ENCODE results near the gene MYO3B. TPM values are rescaled to one million over a fixed set of nuclear protein-coding genes. Genes with fewer than 3 reads are reported as not detected.

The MYO3B gene
- polyA plus RNA-seq, 1 experiment: 0.10 TPM

DNA sequence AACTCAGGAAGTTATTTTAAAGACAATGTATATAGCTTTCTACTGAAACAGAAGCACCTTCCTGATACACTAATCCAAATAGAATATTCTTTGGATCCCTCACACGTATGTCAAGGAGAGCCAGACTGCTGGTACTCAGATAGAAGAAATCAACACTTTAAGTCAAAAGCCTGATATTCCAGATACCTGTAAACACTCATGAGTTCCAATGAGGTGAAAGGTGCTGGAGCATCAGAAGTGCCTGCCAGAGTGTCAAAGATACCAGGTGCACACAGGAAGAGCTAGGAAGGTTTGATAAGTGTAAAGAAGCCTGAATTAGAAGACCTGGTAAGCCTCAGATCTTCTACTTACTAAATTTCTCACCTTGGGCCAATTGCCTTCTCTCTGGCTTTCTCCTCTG is 310.9 kb downstream of the MYO3B start:
- Histone ChIP-seq H3K4me3 (ENCODE audit: low read depth, low read length) (no peak overlapping the region), H3K27me3 (ENCODE audit: control insufficient read depth, insufficient read depth, low read length) (no peaks in the 10 kb centered on the region), H3K27ac (ENCODE audit: low read depth, low read length) (no peak overlapping the region), H3K9me3 (ENCODE audit: control insufficient read depth, insufficient read depth, low read length) (no peaks in the 10 kb centered on the region)
- no peak for TF ChIP-seq CTCF (IDR thresholded peaks at IDR 0.05; ENCODE audit: low read depth, low read length)
- no peak for DNase-seq (ENCODE audit: low read depth, low spot score)
- ChIA-PET POLR2A (no interaction called here), CTCF (no interaction called here)

DNA sequence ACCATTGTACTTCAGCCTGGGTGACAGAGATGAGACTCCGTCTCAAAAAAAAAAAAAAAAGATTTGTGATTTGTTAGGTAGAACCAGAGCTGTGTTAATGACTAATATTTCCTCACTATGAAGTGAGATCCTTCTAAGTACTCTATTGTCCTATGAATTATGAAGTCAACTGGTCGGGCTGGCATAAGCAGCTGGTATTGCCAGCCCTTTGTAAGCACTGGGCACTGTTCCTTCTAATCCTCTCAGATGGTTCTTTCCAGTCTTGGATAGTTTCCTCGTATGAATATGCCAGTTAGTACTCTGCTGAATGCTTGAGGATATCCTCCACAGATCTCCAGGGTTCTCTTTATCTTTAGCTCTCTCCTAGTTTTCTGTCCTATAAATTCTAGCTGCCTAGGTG is 314.1 kb downstream of the MYO3B start:
- Histone ChIP-seq H3K27me3 (ENCODE audit: control insufficient read depth, insufficient read depth, low read length) (no peaks in the 10 kb centered on the region), H3K27ac (ENCODE audit: low read depth, low read length) (no peak overlapping the region), H3K4me3 (ENCODE audit: low read depth, low read length) (no peak overlapping the region), H3K9me3 (ENCODE audit: control insufficient read depth, insufficient read depth, low read length) (no peaks in the 10 kb centered on the region)
- ChIA-PET POLR2A (no interaction called here), CTCF (interaction anchor here (0.9 kb wide), 1 partner anchor 321 kb away, joined by 3 read pairs; no protein-coding TSS in a partner anchor)
- TF ChIP-seq CTCF (IDR thresholded peaks at IDR 0.05; ENCODE audit: low read depth, low read length): no peak
- DNase-seq (ENCODE audit: low read depth, low spot score): no peak

DNA sequence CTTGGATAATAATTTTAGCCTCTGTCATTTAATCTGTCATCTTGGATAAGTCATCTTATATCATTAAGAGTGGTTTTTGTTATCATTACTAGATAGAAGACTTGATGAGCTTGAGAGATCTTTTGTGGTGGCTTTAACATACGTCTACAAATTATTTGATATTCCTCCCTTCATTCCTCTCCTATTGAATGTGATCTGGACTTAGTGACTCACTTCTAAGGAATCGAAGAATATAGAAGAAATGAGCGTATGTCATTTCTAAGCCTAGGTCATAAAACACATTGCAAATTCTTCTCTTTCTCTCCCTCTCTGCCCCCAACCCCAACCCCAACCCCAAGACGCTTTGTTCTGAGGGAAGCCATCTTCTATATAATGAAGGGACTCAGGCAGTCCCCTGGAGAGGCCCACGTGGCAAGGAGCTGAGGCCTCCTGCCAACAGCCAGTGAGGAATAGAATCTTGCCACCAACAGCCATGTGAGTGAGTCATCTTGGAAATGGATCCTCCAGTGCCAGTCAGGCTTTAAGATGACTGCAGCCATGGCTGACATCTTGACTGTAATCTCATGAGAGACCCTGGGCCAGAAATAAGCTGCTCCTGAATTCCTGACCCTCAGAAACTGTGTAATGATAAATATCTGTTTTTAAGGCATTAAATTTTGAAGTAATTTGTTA is 315.6 kb downstream of the MYO3B start:
- CTCF ChIA-PET: interaction anchor here (1.8 kb wide), 1 partner anchor 84 kb away, joined by 4 read pairs; no protein-coding TSS in a partner anchor
- Histone ChIP-seq H3K27me3 (ENCODE audit: control insufficient read depth, insufficient read depth, low read length) (no peaks in the 10 kb centered on the region), H3K27ac (ENCODE audit: low read depth, low read length) (no peak overlapping the region), H3K9me3 (ENCODE audit: control insufficient read depth, insufficient read depth, low read length) (no peaks in the 10 kb centered on the region), H3K4me3 (ENCODE audit: low read depth, low read length) (no peak overlapping the region)
- no peak for DNase-seq (ENCODE audit: low read depth, low spot score)
- no peak for TF ChIP-seq CTCF (IDR thresholded peaks at IDR 0.05; ENCODE audit: low read depth, low read length)
- POLR2A ChIA-PET: no interaction called here

- no peak for TF ChIP-seq CTCF (IDR thresholded peaks at IDR 0.05; ENCODE audit: low read depth, low read length)
- Histone ChIP-seq H3K9me3 (ENCODE audit: control insufficient read depth, insufficient read depth, low read length) (no peaks in the 10 kb centered on the region), H3K27me3 (ENCODE audit: control insufficient read depth, insufficient read depth, low read length) (no peaks in the 10 kb centered on the region), H3K4me3 (ENCODE audit: low read depth, low read length) (no peak overlapping the region), H3K27ac (ENCODE audit: low read depth, low read length) (no peak overlapping the region)
- POLR2A ChIA-PET: no interaction called here
- no peak for DNase-seq (ENCODE audit: low read depth, low spot score)
- CTCF ChIA-PET: no interaction called here
Observed at GRCh38 chr2:170495896-170496295, 317.9 kb downstream of the MYO3B start.

DNA sequence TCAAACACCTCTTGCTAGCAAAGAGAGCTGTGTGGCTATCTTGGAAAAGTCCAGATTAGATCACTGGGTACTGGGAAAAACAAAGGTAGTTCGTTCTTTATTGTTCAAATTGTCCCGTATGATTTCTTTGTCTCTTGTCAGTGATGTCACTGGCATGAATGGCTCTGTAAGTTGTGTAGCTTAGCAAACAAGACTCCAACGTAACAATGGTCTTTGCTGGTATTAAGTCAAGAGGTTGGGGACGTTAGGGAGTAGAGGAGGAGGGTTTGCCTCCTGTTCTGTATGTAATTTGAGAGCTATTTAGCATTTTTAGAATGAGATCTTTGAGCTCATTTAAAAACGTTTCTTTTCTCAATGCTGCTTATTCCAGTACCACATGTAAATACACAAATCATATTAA is 320.7 kb downstream of the MYO3B start:
- no peaks in the 10 kb centered on the region for H3K9me3 ChIP-seq (ENCODE audit: control insufficient read depth, insufficient read depth, low read length)
- no peak for TF ChIP-seq CTCF (IDR thresholded peaks at IDR 0.05; ENCODE audit: low read depth, low read length)
- no peak overlapping the region for H3K4me3 ChIP-seq (ENCODE audit: low read depth, low read length)
- H3K27ac ChIP-seq (ENCODE audit: low read depth, low read length): no peak overlapping the region
- CTCF ChIA-PET: no interaction called here
- POLR2A ChIA-PET: no interaction called here
- DNase-seq (ENCODE audit: low read depth, low spot score): no peak
- H3K27me3 ChIP-seq (ENCODE audit: control insufficient read depth, insufficient read depth, low read length): no peaks in the 10 kb centered on the region
